Endothelial cell (in vitro differentiated cells): Measurements from ENCODE around the gene CSF2RB. TPM values are rescaled to one million over a fixed set of nuclear protein-coding genes. Genes with fewer than 3 reads are reported as not detected.

Source experiments
- DNase-seq: peaks from one replicate; pipeline ENCODE4 v3.0.0; 2021; ENCODE audit warnings: low spot score
- H3K27ac Mint-ChIP-seq: one replicate; pipeline ENCODE4 v1.8.0; 2021; ENCODE audit warnings: mixed read lengths, inconsistent platforms; ENCODE audit not compliant: unreplicated experiment
- H3K27me3 Mint-ChIP-seq: one replicate; pipeline ENCODE4 v1.8.0; 2021; ENCODE audit warnings: mild to moderate bottlenecking, moderate library complexity, mixed read lengths, inconsistent platforms; ENCODE audit not compliant: unreplicated experiment
- H3K36me3 Mint-ChIP-seq: one replicate; pipeline ENCODE4 v1.8.0; 2021; ENCODE audit warnings: mild to moderate bottlenecking, low read depth, mixed read lengths, inconsistent platforms; ENCODE audit not compliant: unreplicated experiment
- H3K4me1 Mint-ChIP-seq: one replicate; pipeline ENCODE4 v1.8.0; 2021; ENCODE audit warnings: mild to moderate bottlenecking, mixed read lengths, inconsistent platforms; ENCODE audit not compliant: unreplicated experiment
- H3K4me3 Mint-ChIP-seq: one replicate; pipeline ENCODE4 v1.8.0; 2021; ENCODE audit warnings: mild to moderate bottlenecking, mixed read lengths, inconsistent platforms; ENCODE audit not compliant: unreplicated experiment
- H3K9me3 Mint-ChIP-seq: one replicate; pipeline ENCODE4 v1.8.0; 2021; ENCODE audit warnings: mixed read lengths, inconsistent platforms; ENCODE audit not compliant: unreplicated experiment
- total RNA-seq: library from RNA; stranded (reverse); fragmentation: NEBNext Ultra II Directional; extraction: Animal tissue kit (Norgen Biotek cat#: 25700); gene quantifications from one replicate; pipeline ENCODE4 v1.2.1, GENCODE V29; 2021; ENCODE audit not compliant: unreplicated experiment
- TF ChIP-seq, protein P1 (sequence below): fragments of 200-600 bp; sonication (generic); IDR thresholded peaks from one replicate; pipeline ENCODE4 v1.5.0; 2021; ENCODE audit warnings: antibody characterized with exemption; ENCODE audit not compliant: unreplicated experiment

Gene CSF2RB
- total RNA-seq, 1 donor from 2014 or later = 12.0 TPM

DNA sequence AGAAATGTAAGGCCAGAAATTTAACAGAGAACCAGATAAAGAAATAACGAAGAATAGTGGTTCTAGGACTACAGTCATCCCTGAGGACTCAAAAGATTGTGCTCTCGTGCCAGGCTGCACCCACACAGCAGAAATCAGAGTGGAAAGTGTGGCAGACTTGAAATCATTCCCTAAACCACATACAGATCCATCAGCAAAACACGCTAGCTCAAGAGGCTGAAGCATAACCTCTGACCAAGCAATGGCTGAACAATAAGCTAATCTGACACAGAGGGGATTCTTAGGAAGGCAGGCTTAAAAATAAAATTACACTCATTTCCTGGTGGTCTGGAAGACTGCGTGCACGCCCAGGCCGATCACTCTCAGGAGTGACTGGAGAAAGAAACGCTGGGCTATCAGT is 33.7 kb upstream of the CSF2RB start:
- Mint-ChIP-seq H3K4me3 (no peak overlapping the region), H3K36me3 (no peaks in the 10 kb centered on the region), H3K27ac (no peak overlapping the region), H3K9me3 (no peaks in the 10 kb centered on the region), H3K27me3 (peaks cover 5% of the 10 kb centered on the region), H3K4me1 (peaks cover 20% of the 10 kb centered on the region)
- DNase-seq = no peak
- TF ChIP-seq, protein P1, sequence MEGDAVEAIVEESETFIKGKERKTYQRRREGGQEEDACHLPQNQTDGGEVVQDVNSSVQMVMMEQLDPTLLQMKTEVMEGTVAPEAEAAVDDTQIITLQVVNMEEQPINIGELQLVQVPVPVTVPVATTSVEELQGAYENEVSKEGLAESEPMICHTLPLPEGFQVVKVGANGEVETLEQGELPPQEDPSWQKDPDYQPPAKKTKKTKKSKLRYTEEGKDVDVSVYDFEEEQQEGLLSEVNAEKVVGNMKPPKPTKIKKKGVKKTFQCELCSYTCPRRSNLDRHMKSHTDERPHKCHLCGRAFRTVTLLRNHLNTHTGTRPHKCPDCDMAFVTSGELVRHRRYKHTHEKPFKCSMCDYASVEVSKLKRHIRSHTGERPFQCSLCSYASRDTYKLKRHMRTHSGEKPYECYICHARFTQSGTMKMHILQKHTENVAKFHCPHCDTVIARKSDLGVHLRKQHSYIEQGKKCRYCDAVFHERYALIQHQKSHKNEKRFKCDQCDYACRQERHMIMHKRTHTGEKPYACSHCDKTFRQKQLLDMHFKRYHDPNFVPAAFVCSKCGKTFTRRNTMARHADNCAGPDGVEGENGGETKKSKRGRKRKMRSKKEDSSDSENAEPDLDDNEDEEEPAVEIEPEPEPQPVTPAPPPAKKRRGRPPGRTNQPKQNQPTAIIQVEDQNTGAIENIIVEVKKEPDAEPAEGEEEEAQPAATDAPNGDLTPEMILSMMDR = no peak

- no peak overlapping the region for H3K27ac Mint-ChIP-seq
- no peak for DNase-seq
- TF ChIP-seq, protein P1 = no peak
- H3K9me3 Mint-ChIP-seq = no peaks in the 10 kb centered on the region
- no peaks in the 10 kb centered on the region for H3K36me3 Mint-ChIP-seq
- H3K27me3 Mint-ChIP-seq = peaks cover 1% of the 10 kb centered on the region
- H3K4me3 Mint-ChIP-seq = no peak overlapping the region
- peaks cover 30% of the 10 kb centered on the region for H3K4me1 Mint-ChIP-seq
Measured at GRCh38 chr22:36881504-36882245, 31.8 kb upstream of the CSF2RB start.

DNA sequence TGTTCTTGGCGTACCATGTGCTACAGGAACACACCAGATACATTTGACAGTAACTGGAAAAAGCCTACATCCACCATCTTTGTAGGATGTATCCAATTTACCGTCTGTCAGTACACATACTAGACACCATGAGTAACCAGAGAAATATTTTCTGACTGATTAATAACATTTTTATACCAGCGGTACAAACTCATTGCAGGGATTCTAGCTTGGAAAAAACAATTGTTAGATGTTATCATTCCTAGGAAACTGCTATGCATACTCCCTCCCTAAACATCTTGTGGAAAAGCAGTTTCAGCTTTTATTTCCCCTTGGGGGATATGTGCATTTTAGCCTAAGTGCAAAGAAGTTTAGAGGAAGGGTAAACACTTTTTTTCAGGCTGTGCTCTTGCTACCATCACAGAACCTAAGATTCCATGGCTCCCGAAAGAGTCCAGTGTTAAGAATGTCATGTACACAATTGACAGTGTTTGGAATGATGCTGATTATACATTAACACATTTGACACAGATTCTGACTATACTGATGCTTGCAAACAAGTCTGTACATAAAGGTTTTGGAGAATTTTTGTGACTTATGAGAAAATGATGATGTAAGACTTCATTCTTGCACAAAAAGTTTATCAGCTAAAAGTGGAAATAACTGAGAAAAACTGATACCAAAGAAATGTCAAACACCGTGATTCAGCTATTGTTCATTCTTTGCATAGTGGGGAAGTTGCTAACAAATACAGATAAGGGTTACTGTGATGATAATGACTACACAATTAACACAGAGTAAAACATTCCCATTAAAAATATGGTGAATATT is 28.9 kb upstream of the CSF2RB start:
- H3K9me3 Mint-ChIP-seq = no peaks in the 10 kb centered on the region
- H3K4me1 Mint-ChIP-seq = peaks cover 14% of the 10 kb centered on the region
- no peak for DNase-seq
- H3K36me3 Mint-ChIP-seq = no peaks in the 10 kb centered on the region
- H3K4me3 Mint-ChIP-seq = no peak overlapping the region
- no peak overlapping the region for H3K27ac Mint-ChIP-seq
- TF ChIP-seq, protein P1 = no peak
- peaks cover 1% of the 10 kb centered on the region for H3K27me3 Mint-ChIP-seq

DNA sequence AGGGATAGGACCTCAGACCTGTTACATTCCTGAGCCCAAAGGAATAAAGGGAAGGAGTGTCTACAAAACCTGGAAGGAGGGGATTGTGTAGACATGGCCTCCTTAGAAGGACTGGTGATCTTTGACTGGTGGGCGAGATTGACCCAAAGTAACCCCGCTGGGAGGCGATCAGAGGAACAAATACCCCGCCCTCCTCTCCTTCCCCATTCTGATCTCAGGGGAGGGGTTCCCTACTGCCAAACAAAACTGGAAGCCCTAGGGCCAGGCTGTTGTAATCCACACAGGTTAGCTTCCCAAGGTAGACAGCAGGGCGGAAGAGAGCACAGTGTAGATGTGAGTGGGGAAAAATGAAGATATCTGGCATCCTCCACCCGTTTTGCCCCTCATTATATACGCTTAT is 28.0 kb upstream of the CSF2RB start:
- Mint-ChIP-seq H3K36me3 (no peaks in the 10 kb centered on the region), H3K4me1 (peaks cover 14% of the 10 kb centered on the region), H3K9me3 (no peaks in the 10 kb centered on the region), H3K4me3 (no peak overlapping the region), H3K27ac (no peak overlapping the region), H3K27me3 (peaks cover 1% of the 10 kb centered on the region)
- TF ChIP-seq, protein P1 = no peak
- no peak for DNase-seq

GRCh38 chr22:36886016-36886415 is 27.4 kb upstream of the CSF2RB start:
- TF ChIP-seq, protein P1 = no peak
- Mint-ChIP-seq H3K27ac (no peak overlapping the region), H3K36me3 (no peaks in the 10 kb centered on the region), H3K4me3 (no peak overlapping the region), H3K9me3 (no peaks in the 10 kb centered on the region), H3K27me3 (peaks cover 1% of the 10 kb centered on the region), H3K4me1 (peaks cover 14% of the 10 kb centered on the region)
- no peak for DNase-seq
